Stimulated activated CD8-positive, alpha-beta memory T cell treated with anti-CD3 and anti-CD28 coated beads, Interleukin-2, amount 100 ng/mL, for 48 hours (primary cell): ENCODE data around the gene SCFD1.
"Not testable (repeated sequence)": the region's sequence is repeated elsewhere in the genome, so short reads cannot be mapped to it uniquely, and the experiment has no call there.

Experiments
- DNase-seq, 2 donors: peaks; one replicate each; pipeline ENCODE4 v3.0.0-alpha.2; 2020; ENCODE audit warnings: low read depth in 2 of 2

Gene SCFD1

GRCh38 chr14:30673071-30673470, 51.0 kb downstream of the SCFD1 start:
- DNase-seq, result no peak

- no peak for DNase-seq
These were observed 56.9 kb downstream of the SCFD1 start for GRCh38 chr14:30678926-30679431.

GRCh38 chr14:30680036-30680435, 57.9 kb downstream of the SCFD1 start:
- no peak for DNase-seq

- not testable (repeated sequence) for DNase-seq
These were observed 58.7 kb downstream of the SCFD1 start for GRCh38 chr14:30680776-30681175.

- no peak for DNase-seq
These were observed 59.7 kb downstream of the SCFD1 start for GRCh38 chr14:30681752-30682355.

GRCh38 chr14:30690487-30691355, 68.6 kb downstream of the SCFD1 start:
- not testable (repeated sequence) for DNase-seq

- no peak for DNase-seq
These were observed 69.8 kb downstream of the SCFD1 start for GRCh38 chr14:30691751-30692398.

GRCh38 chr14:30692669-30693068, 70.5 kb downstream of the SCFD1 start:
- DNase-seq, result no peak

- no peak for DNase-seq
These were observed 76.3 kb downstream of the SCFD1 start for GRCh38 chr14:30698463-30698862.

- DNase-seq, result no peak
These were observed 84.6 kb downstream of the SCFD1 start for GRCh38 chr14:30706704-30707103.

GRCh38 chr14:30708157-30708556, 86.0 kb downstream of the SCFD1 start:
- no peak for DNase-seq

GRCh38 chr14:30709201-30709600, 87.1 kb downstream of the SCFD1 start:
- no peak for DNase-seq

GRCh38 chr14:30710876-30711275, 88.8 kb downstream of the SCFD1 start:
- DNase-seq, result no peak

GRCh38 chr14:30719137-30719536, 97.0 kb downstream of the SCFD1 start:
- DNase-seq, result no peak

GRCh38 chr14:30725763-30726162, 103.6 kb downstream of the SCFD1 start:
- DNase-seq, result no peak

- DNase-seq, result no peak
These were observed 106.4 kb downstream of the SCFD1 start for GRCh38 chr14:30728471-30728870.

- no peak for DNase-seq
These were observed 115.8 kb downstream of the SCFD1 start for GRCh38 chr14:30737916-30738315.

GRCh38 chr14:30738978-30739377, 116.9 kb downstream of the SCFD1 start:
- no peak for DNase-seq

- DNase-seq, result no peak
These were observed 126.2 kb downstream of the SCFD1 start for GRCh38 chr14:30748343-30748742.

- DNase-seq, result peak in 1 of 2 donors; percentile 0
These were observed 129.7 kb downstream of the SCFD1 start for GRCh38 chr14:30751646-30752416.

GRCh38 chr14:30753452-30753851, 131.3 kb downstream of the SCFD1 start:
- DNase-seq, result no peak

- DNase-seq, result no peak
These were observed 132.7 kb downstream of the SCFD1 start for GRCh38 chr14:30754778-30755177.
